Endothelial cell of umbilical vein (primary cell): ENCODE measurements around the gene CYTH2. TPM values are rescaled to one million over a fixed set of nuclear protein-coding genes. Genes with fewer than 3 reads are reported as not detected.

Experiments
- BruUV-seq: library from RNA; stranded (reverse); fragments of 400-500 nt; replicated peaks from 2 replicates; lab custom pipeline; 2021; lab: Mats Ljungman, UMichigan
- CTCF ChIA-PET: fragments of 300-600, 350-600 bp; sonication (Branson Sonifier 250); formaldehyde crosslinking; loops from one replicate; lab custom pipeline; 2021; ENCODE audit warnings: antibody characterized with exemption, inconsistent platforms; lab: Charles Lee
- POLR2A ChIA-PET: fragments of 300-600, 350-600 bp; sonication (Branson Sonifier 250); formaldehyde crosslinking; loops from one replicate; lab custom pipeline; 2021; ENCODE audit warnings: antibody characterized with exemption, inconsistent platforms; lab: Charles Lee
- DNase-seq: peaks from one replicate; pipeline ENCODE4 v3.0.0-alpha.2; 2011; ENCODE audit warnings: low read depth, low spot score
- FAIRE-seq: peaks from 2 replicates; lab custom pipeline; 2011; peaks lifted over from hg19 to GRCh38; lab: Jason Lieb, UNC
- H2AFZ ChIP-seq: 2 replicates; pipeline ENCODE4 v1.6.0; 2012; ENCODE audit warnings: low read depth, low read length, control low read depth, inconsistent platforms
- H3K27ac ChIP-seq: 2 replicates; pipeline ENCODE4 v1.5.1; 2011; ENCODE audit warnings: low read depth, mild to moderate bottlenecking, control low read depth, low read length, moderate library complexity; ENCODE audit not compliant: insufficient read depth
- H3K27me3 ChIP-seq, 2 experiments: 2 replicates each; pipeline versions ENCODE4 v1.6.0 to v1.6.1; 2011; ENCODE audit warnings: low read length in 2 of 2, mixed read lengths in 1 of 2; ENCODE audit not compliant: control insufficient read depth in 2 of 2, insufficient read depth in 2 of 2
- H3K36me3 ChIP-seq, 2 experiments: 2 replicates in 1 of 2; 3 replicates in 1 of 2; pipeline ENCODE4 v1.5.1; 2011; ENCODE audit warnings: low read length in 2 of 2, mild to moderate bottlenecking in 1 of 2, moderate library complexity in 1 of 2; ENCODE audit not compliant: control insufficient read depth in 2 of 2, insufficient read depth in 2 of 2; ENCODE audit errors: extremely low read depth in 1 of 2
- H3K4me1 ChIP-seq: 3 replicates; pipeline ENCODE4 v1.5.1; 2011; ENCODE audit warnings: mild to moderate bottlenecking, low read length; ENCODE audit not compliant: control insufficient read depth, insufficient read depth; ENCODE audit errors: extremely low read depth
- H3K4me2 ChIP-seq: 2 replicates; pipeline ENCODE4 v1.6.1; 2011; ENCODE audit warnings: low read length, control low read depth, mixed read lengths; ENCODE audit not compliant: insufficient read depth
- H3K4me3 ChIP-seq, 3 experiments: fragments of 200-600 bp in 1 of 3; sonication (generic), shearing (Covaris generic) in 1 of 3; replicated peaks in 1 of 3; 2 replicates each; pipeline ENCODE4 v1.5.1; 2011 to 2016; ENCODE audit warnings: control low read depth in 3 of 3, low read length in 3 of 3, mild to moderate bottlenecking in 2 of 3, inconsistent platforms in 1 of 3, low read depth in 1 of 3, moderate library complexity in 1 of 3; ENCODE audit not compliant: insufficient read depth in 1 of 3
- H3K79me2 ChIP-seq: 2 replicates; pipeline ENCODE4 v1.6.0; 2012; ENCODE audit warnings: low read length, inconsistent platforms; ENCODE audit not compliant: control insufficient read depth, insufficient read depth
- H3K9ac ChIP-seq: replicated peaks from 2 replicates; pipeline ENCODE3; 2011; ENCODE audit warnings: low read length, control low read depth; ENCODE audit not compliant: insufficient read depth; ENCODE audit errors: extremely low read depth
- H3K9me1 ChIP-seq: replicated peaks from 3 replicates; pipeline ENCODE4 v1.6.0; 2011; ENCODE audit warnings: mild to moderate bottlenecking, low read length; ENCODE audit not compliant: control insufficient read depth, insufficient read depth; ENCODE audit errors: extremely low read depth
- H3K9me3 ChIP-seq: replicated peaks from 2 replicates; pipeline ENCODE4 v1.5.1; 2012; ENCODE audit warnings: low read length, inconsistent platforms; ENCODE audit not compliant: control insufficient read depth, insufficient read depth
- H4K20me1 ChIP-seq: replicated peaks from 2 replicates; pipeline ENCODE3; 2011; ENCODE audit warnings: mild to moderate bottlenecking, low read length; ENCODE audit not compliant: control insufficient read depth, insufficient read depth; ENCODE audit errors: extremely low read depth
- EZH2 ChIP-seq: IDR thresholded peaks from 2 replicates; pipeline ENCODE4 v1.6.1; 2012; ENCODE audit warnings: borderline replicate concordance, low read depth, mild to moderate bottlenecking, moderate library complexity, low read length, inconsistent platforms; ENCODE audit not compliant: severe bottlenecking
- FOS ChIP-seq: IDR thresholded peaks from 2 replicates; pipeline ENCODE4 v1.6.1; 2011; ENCODE audit warnings: mild to moderate bottlenecking, low read length, moderate library complexity, borderline replicate concordance; ENCODE audit not compliant: insufficient read depth
- GATA2 ChIP-seq: IDR thresholded peaks from 2 replicates; pipeline ENCODE4 v1.7.0; 2011; ENCODE audit warnings: low read depth, mild to moderate bottlenecking, moderate library complexity, mixed read lengths, low read length; ENCODE audit not compliant: insufficient read length, insufficient read depth
- JUN ChIP-seq: IDR thresholded peaks from 2 replicates; pipeline ENCODE4 v1.6.1; 2011; ENCODE audit warnings: borderline replicate concordance, low read depth; ENCODE audit not compliant: insufficient read length, insufficient read depth
- MYC ChIP-seq: IDR thresholded peaks from one replicate; pipeline ENCODE4 v1.6.1; 2011; ENCODE audit warnings: mild to moderate bottlenecking, low read depth, low read length
- POLR2A ChIP-seq: IDR thresholded peaks from 2 replicates; pipeline ENCODE4 v1.6.1; 2012; ENCODE audit warnings: low read depth, mild to moderate bottlenecking, control low read depth, low read length
- POLR2AphosphoS5 ChIP-seq: IDR thresholded peaks from 2 replicates; pipeline ENCODE4 v1.6.1; 2012; ENCODE audit warnings: low read depth, mild to moderate bottlenecking, control low read depth, low read length, moderate library complexity; ENCODE audit not compliant: insufficient read depth
- dilution Hi-C: fragments of 300-500 bp; cut with MboI; formaldehyde crosslinking; loops from one replicate; pipeline ENCODE4 v1.15.0; 2019; ENCODE audit warnings: low sequenced_read_pairs; ENCODE audit not compliant: extremely low pct_ligation_motif_present
- intact Hi-C: fragments of 100-400 bp; cut with micrococcal nuclease; formaldehyde crosslinking; loops from one replicate; pipeline ENCODE4 v1.10.0; 2022
- polyA plus RNA-seq, 4 experiments: library from polyadenylated mRNA; depleted of rRNA in 3 of 4; stranded (reverse) in 3 of 4; unstranded in 1 of 4; fragments of >200 nt; gene quantifications; 2 replicates each; pipeline versions ENCODE4 v1.2.1 to v1.2.3, GENCODE V29; 2011 to 2012; ENCODE audit warnings: missing spikeins in 1 of 4
- total RNA-seq: library from RNA; stranded (reverse); gene quantifications from 2 replicates; pipeline ENCODE4 v1.2.3, GENCODE V29; 2021
- TF ChIP-seq, protein P1 (sequence below): IDR thresholded peaks from 2 replicates; pipeline ENCODE4 v1.6.1; 2011; ENCODE audit not compliant: insufficient read depth, insufficient read length
- TF ChIP-seq, protein P2 (sequence below), 2 donors: IDR thresholded peaks; 1 replicate in 1 of 2; 2 replicates in 1 of 2; pipeline ENCODE4 v1.5.1; 2011; ENCODE audit warnings: low read length in 2 of 2, mild to moderate bottlenecking in 2 of 2, moderate library complexity in 2 of 2, control low read depth in 1 of 2, inconsistent platforms in 1 of 2, low read depth in 1 of 2; ENCODE audit not compliant: insufficient read depth in 1 of 2; ENCODE audit errors: extremely low read depth in 1 of 2

The CYTH2 gene
- total and polyA plus RNA-seq, 2 donors (not counting 3 experiments of a cell fraction or from before 2014, with no cell fraction given) = 98.4 to 119 TPM

- no peaks in the 10 kb centered on the region for H3K79me2 ChIP-seq
- no peaks in the 10 kb centered on the region for H3K36me3 ChIP-seq
- no peak overlapping the region for H3K4me3 ChIP-seq
- H4K20me1 ChIP-seq = no peaks in the 10 kb centered on the region
- no peak for TF ChIP-seq JUN
- TF ChIP-seq EZH2 = no peak
- TF ChIP-seq, protein P1, sequence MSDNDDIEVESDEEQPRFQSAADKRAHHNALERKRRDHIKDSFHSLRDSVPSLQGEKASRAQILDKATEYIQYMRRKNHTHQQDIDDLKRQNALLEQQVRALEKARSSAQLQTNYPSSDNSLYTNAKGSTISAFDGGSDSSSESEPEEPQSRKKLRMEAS = no peak
- TF ChIP-seq FOS = no peak
- TF ChIP-seq GATA2 = no peak
- TF ChIP-seq MYC = no peak
- no peak for TF ChIP-seq POLR2A
- no peak for TF ChIP-seq POLR2AphosphoS5
- TF ChIP-seq, protein P2, sequence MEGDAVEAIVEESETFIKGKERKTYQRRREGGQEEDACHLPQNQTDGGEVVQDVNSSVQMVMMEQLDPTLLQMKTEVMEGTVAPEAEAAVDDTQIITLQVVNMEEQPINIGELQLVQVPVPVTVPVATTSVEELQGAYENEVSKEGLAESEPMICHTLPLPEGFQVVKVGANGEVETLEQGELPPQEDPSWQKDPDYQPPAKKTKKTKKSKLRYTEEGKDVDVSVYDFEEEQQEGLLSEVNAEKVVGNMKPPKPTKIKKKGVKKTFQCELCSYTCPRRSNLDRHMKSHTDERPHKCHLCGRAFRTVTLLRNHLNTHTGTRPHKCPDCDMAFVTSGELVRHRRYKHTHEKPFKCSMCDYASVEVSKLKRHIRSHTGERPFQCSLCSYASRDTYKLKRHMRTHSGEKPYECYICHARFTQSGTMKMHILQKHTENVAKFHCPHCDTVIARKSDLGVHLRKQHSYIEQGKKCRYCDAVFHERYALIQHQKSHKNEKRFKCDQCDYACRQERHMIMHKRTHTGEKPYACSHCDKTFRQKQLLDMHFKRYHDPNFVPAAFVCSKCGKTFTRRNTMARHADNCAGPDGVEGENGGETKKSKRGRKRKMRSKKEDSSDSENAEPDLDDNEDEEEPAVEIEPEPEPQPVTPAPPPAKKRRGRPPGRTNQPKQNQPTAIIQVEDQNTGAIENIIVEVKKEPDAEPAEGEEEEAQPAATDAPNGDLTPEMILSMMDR (IDR thresholded peaks at IDR 0.05; ENCODE audit: extremely low read depth in 1 of 2, insufficient read depth in 1 of 2, low read depth in 1 of 2, low read length in 2 of 2) = no peak
- POLR2A ChIA-PET = no interaction called here
- DNase-seq (no peak), FAIRE-seq (no peak)
- BruUV-seq = no TSS peak
- H3K4me1 ChIP-seq = peaks cover 11% of the 10 kb centered on the region
- intact Hi-C loops = no loop called here
- CTCF ChIA-PET = no interaction called here
- no peak overlapping the region for H3K4me2 ChIP-seq
- H3K27ac ChIP-seq = no peak overlapping the region
- no peak overlapping the region for H2AFZ ChIP-seq
- H3K9me1 ChIP-seq = no peaks in the 10 kb centered on the region
- peaks cover 2 to 7% of the 10 kb centered on the region in 2 experiments for H3K27me3 ChIP-seq
- H3K9ac ChIP-seq = no peak overlapping the region
- dilution Hi-C loops = no loop called here
- no peaks in the 10 kb centered on the region for H3K9me3 ChIP-seq
These were observed 29.6 kb downstream of the CYTH2 start for GRCh38 chr19:48498595-48499311.
